ENCODE results near the gene NCEH1.

DNA sequence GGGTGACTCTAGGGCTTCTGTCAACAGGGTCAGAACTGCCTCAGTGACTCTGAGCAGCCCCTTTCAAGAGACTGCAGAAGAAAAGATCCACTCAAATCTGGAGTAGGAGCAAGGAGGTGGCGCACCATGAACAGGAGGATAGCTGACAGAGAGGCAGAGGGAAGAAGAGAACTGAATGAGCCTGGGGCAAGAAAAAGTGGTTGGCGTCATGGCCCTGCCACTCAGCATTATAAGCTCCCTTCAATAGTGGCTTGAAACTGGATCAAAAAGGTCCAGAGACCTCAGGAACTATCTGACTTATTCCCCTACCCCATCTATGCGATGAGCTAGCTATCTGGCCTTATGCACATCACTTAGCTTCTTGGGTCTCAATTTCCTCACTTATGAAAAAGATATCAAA, 66.6 kb downstream of the NCEH1 start:
- no peak for TF ChIP-seq CTCF (IDR thresholded peaks at IDR 0.05; ENCODE audit: low read depth, low read length, missing input control)
- TF ChIP-seq MAX (IDR thresholded peaks at IDR 0.05): no peak
- no peak for TF ChIP-seq YY1 (IDR thresholded peaks at IDR 0.05)
- TF ChIP-seq SP1 (IDR thresholded peaks at IDR 0.05): no peak
- TF ChIP-seq JUND (IDR thresholded peaks at IDR 0.05): no peak
- TF ChIP-seq ATF3 (IDR thresholded peaks at IDR 0.05): no peak

All from liver (tissue), 3 donors.